SKM-1 (cell line): ENCODE data around the gene NEK1.
A peak's percentile ranks its signal among the peaks of the same experiment; 100 is the strongest.
"Not testable (repeated sequence)": the region's sequence is repeated elsewhere in the genome, so short reads cannot be mapped to it uniquely, and the experiment has no call there.

Experiments
- DNase-seq: peaks from one replicate; lab custom pipeline; 2025; ENCODE audit not compliant: unreplicated experiment; lab: John Stamatoyannopoulos, UW

Gene NEK1

GRCh38 chr4:169604131-169604900 lies 8.1 kb downstream of the NEK1 start:
- DNase-seq: no peak

GRCh38 chr4:169603312-169603711 lies 9.1 kb downstream of the NEK1 start:
- no peak for DNase-seq

- no peak for DNase-seq
These were observed 11.2 kb downstream of the NEK1 start for GRCh38 chr4:169601016-169601771.

DNA sequence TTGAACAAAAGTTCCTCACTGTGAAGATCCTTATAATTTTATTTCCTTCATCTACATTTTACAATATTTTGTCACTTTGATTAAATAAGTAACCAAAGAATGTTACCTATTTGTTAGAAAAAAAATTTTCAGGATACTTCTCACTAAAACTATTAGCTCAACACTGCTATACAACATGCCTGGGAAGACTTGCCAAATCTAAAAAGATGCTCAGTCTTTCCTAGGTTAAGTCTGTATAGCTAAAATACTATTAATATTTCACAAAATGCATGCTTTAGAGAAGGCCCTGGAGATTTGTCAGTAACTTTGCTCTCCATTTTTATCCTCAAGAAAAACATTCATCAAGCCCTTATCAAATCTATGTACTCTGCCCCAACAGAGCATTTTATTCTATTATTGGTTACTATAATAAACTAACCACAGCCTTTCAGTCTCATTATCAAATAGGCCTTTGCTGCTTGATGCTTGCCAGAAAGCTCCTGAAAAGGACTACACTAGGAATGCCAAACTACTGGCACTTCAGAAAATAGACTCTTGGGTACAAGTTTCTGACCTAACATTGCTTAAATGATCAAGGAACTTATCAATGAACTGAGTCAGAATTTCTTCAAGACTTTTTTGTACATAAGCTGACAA lies 17.7 kb downstream of the NEK1 start:
- no peak for DNase-seq

DNA sequence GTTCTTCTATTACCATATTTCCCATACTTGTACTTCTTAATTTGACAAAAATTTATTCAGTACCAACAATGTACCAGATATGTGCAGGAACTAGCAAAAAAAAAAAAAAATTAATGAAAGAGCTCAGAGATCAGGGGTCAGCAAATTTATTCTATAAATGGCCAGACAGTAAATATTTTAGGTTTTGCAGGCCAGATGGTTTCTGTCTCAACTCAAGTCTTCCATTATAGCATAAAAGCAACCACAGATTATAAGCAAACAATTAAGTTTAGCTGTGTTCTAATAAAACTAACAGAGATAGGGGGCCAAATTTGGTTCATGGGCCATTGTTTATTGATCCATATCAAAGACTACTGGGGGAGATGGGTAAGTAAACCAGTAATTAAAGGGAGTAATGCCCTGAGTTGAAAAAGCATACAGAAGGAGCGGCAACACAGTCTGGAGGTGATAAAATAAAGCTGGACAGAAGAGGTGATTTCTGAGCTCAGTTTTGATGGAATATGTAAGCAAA lies 19.3 kb downstream of the NEK1 start:
- DNase-seq: no peak

DNA sequence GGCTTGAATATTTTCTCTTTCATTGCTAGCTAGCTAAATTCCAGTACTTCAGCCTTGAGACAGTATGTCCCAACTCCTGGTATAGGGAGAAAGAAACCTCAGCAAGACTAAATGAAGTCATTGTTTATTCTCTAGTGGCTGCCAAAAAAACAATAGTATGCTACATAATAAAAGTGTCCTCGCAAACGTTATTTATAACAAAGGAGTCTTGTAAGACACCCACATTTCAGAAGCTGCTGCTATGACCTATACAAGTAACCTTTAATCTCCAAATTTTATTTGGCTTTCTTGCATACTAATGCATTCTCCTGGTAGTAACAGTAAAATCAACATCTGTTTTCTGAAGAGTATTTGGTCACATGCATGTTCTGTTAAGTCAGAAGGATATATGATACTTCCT lies 28.8 kb downstream of the NEK1 start:
- no peak for DNase-seq

DNA sequence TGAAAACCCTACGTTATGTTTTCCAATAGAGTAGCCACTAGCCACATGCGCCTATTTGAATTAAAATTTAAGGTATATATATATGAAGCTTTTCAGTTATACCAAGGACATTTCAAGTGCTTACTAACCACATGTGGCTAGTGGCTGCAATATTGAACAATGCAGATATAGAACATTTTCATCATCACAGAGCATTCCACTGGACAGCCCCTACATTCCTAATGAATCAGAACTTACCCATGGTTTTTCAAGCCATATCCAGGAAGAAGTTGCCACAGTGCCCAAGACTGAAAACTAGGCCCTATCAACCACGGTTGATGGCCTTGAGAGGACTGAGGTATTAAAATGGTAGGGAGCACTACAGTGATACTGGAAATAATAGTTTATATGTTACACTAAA lies 29.7 kb downstream of the NEK1 start:
- no peak for DNase-seq

- DNase-seq: no peak
These were observed 30.2 kb downstream of the NEK1 start for GRCh38 chr4:169582203-169582602.

DNA sequence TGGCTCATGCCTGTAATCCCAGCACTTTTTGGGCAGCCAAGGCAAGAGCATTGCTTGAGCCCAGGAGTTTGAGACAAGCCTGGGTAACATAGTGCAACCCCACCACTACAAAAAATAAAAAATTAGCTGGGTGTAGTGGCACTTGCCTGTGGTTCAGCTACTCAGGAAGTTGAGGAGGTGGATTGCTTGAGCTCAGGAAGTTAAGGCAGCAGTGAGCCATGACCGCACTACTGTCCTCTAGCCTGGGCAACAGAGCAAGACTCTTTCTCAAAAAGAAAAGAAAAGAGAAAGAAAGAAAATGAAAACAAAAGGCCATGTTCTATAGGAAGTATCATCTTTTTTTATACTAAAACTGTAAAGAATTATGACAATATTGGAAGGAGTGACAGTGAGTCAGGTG lies 38.5 kb downstream of the NEK1 start:
- DNase-seq: no peak

DNA sequence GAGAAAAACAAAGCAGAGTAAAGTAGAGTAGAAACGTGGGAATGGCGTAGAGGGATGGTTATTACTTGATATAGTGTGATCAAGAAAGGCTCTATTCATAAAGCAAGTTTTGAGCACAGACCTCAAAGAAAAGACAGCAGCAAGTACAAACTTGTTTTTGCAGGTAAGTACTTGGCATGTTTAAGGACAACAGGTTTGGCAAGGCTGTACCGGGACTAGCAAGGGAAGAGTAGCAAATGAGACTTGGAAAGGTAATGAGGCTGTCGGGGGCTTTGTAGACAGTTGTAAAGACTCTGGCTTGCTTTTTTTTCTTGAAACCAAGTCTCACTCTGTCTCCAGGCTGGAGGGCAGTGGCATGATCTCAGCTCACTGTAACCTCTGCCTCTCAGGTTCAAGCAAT lies 40.9 kb downstream of the NEK1 start:
- DNase-seq: no peak

DNA sequence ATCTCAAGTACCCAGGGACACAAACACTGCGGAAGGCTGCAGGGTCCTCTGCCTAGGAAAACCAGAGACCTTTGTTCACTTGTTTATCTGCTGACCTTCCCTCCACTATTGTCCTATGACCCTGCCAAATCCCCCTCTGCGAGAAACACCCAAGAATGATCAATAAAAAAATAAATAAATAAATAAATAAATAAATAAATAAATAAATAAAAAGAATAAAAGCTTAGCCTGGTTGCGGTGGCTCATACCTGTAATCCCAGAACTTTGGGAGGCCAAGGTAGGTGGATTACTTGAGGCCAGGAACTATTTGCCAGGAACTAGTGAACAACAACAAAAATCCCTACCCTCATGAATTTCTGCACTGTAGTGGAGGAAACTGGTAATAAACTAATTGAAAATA lies 41.4 kb downstream of the NEK1 start:
- not testable (repeated sequence) for DNase-seq

- not testable (repeated sequence) for DNase-seq
These were observed 42.1 kb downstream of the NEK1 start for GRCh38 chr4:169570266-169570665.

DNA sequence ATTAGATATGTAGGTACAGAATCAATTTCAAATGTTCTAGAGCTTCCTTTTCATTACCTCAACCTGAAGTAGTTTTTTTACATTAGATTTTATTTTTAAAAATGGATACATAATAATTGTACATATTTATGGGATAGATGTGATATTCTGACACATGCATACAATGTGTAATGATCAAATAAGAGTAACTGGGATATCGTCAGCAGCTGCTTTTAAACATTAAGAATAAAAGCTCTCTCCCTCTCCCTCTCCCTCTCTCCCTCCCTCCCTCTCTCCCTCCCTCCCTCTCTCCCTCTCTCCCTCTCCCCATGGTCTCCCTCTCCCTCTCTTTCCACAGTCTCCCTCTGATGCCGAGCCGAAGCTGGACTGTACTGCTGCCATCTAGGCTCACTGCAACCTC lies 43.2 kb downstream of the NEK1 start:
- not testable (repeated sequence) for DNase-seq

- no peak for DNase-seq
These were observed 44.5 kb downstream of the NEK1 start for GRCh38 chr4:169567916-169568315.

DNA sequence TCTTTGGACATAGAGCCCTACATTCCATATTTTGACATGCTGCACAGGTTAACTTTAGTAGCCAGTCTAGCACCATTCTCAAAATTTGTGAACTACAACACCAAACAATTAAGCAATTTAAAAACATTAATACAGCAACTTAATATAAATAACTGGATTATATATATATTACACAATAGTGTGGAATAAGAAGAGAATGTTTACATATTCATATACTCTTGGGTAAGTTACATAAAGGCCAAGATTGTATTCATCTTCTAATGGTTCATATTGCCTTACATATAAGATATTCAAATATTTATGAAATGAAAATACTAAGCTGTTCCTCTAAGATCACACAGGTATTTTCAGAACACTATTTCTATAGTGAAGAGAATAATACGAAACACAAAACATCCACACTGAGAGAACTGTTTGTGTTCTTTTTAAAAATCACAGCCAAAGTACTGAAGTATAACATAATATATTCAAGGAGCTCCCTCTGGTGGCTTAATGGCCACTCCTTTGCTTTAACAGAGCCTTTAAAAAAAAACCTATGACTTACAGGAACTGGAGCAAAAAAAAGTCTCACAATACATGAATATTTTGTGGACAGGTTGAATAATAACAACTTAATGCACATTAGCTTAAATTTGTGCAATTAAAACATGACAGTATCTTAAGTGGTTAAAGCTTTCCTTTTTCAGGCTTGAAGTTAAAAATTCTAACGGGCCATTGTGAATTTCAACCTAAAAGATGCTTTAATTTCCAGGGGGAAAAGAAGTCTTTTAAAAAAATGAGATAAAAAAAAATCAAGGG lies 46.2 kb downstream of the NEK1 start:
- peak; percentile 21 for DNase-seq

DNA sequence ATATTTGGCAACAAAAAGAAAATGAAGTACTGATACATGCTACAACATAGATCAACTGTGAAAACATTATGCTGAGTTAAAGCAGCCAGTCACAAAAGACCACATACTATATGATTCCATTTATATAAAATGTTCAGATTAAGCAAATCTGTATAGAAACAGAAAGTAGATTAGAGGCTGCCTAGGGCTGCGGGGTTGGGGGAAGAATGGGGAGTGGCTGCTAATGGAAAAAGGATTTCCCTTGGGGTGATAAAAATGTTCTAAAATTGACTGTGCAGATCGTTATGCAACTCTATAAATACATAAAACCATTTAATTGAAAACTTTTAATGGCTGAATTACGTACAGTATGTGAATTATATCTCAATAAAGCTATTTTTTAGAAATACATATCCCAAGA lies 46.8 kb downstream of the NEK1 start:
- DNase-seq: no peak

DNA sequence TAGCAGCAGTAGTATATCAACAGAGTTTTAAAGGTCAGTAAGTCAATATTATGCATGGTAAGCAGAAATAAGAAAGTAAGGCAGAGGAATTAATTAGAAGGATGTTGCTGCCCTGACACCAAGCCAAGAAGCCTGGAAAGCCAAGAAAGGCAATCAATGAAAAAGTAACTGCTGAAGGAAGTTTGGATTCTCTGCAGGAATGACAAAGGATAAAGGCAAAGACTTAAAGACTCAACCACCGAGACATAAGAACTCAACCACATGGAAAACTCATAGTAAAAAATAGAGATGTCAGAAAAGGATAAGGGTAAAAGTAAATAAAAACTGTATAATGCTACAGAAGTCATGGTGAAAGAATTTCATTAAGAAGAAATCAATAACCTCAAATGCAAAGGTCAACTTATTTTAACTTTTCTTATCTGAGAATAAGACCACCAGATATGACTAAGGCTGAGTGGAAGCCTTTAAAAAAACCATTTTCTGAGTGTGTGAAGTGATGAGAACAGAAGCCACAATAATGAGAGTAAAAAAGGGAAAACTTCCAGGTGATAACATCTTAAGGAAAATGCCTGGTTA lies 55.2 kb downstream of the NEK1 start:
- DNase-seq: no peak

DNA sequence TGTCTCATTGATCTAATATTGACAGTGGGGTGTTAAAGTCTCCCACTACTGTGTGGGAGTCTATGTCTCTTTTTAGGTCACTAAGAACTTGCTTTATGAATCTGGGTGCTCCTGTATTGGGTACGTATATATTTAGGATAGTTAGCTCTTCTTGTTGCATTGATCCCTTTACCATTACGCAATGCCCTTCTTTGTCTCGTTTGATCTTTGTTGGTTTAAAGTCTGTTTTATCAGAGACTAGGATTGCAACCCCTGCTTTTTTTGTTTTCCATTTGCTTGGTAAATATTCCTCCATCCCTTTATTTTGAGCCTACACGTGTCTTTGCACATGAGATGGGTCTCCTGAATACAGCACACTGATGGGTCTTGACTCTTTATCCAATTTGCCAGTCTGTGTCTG lies 65.8 kb downstream of the NEK1 start:
- DNase-seq: not testable (repeated sequence)

DNA sequence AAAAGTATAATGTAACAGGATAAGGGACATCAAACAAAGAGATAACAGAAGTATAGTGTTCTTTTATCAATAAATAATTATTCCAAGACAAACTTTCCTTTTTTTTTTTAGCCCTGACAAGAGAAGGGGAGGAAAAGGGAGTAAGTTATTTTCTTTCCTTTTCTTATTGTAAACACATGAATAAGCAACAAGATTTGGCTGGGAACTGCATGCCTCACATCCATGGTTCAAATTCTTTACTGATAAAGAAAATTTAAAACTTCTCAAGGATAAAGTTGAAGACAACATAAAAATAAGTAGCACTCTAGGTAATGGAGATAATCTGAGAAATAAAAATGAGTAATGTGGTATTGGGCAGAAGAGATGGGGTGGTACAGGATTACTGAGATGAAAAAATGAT lies 71.6 kb downstream of the NEK1 start:
- DNase-seq: no peak

DNA sequence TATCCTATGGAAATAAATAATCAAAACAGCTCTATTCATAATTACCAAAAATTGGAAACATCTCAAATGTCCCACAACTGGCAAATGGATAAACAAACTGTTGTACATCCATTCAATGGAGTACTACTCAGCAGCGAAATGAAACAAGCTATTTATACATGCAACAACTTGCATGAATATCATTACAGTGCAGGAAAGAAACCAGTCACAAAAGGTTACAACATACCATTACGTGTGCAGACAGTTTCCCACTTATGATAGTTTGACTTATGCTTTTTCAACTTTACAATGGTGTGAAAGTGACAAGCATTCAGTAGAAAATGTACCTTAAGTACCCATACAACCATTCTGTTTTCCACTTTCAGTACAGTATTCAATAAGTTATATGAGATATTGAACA lies 82.3 kb downstream of the NEK1 start:
- no peak for DNase-seq

- DNase-seq: no peak
These were observed 88.6 kb downstream of the NEK1 start for GRCh38 chr4:169523796-169524195.
